AG04450 (cell line): ENCODE data around the gene NOTCH1. TPM values are rescaled to one million over a fixed set of nuclear protein-coding genes. Genes with fewer than 3 reads are reported as not detected.

ENCODE experiments used
- CTCF ChIA-PET: fragments of 300-600, 350-600 bp; formaldehyde crosslinking; extraction: SDS; loops from one replicate; lab custom pipeline; 2022; ENCODE audit warnings: antibody characterized with exemption, inconsistent platforms; lab: Charles Lee
- POLR2A ChIA-PET: fragments of 350-600 bp; formaldehyde crosslinking; extraction: SDS; loops from one replicate; lab custom pipeline; 2021; ENCODE audit warnings: antibody characterized with exemption, inconsistent platforms; lab: Yijun Ruan, JAX
- DNase-seq: peaks from one replicate; pipeline ENCODE4 v3.0.0-alpha.2; 2011; ENCODE audit warnings: low read depth, low spot score
- H3K27ac ChIP-seq: one replicate; pipeline ENCODE4 v1.5.1; 2012; ENCODE audit warnings: low read depth, low read length, control low read depth
- H3K27me3 ChIP-seq: one replicate; pipeline ENCODE4 v1.6.0; 2012; ENCODE audit warnings: low read length; ENCODE audit not compliant: control insufficient read depth, insufficient read depth
- H3K4me3 ChIP-seq: 2 replicates; pipeline ENCODE4 v1.5.1; 2011; ENCODE audit warnings: mild to moderate bottlenecking, low read depth, low read length, control low read depth
- H3K9me3 ChIP-seq: 2 replicates; pipeline ENCODE4 v1.5.1; 2012; ENCODE audit warnings: low read length; ENCODE audit not compliant: control insufficient read depth, insufficient read depth
- polyA plus RNA-seq: library from polyadenylated mRNA; depleted of rRNA; stranded (reverse); fragments of >200 nt; gene quantifications from 2 replicates; pipeline ENCODE4 v1.2.3, GENCODE V29; 2011
- TF ChIP-seq, protein P1 (sequence below): IDR thresholded peaks from 2 replicates; pipeline ENCODE4 v1.5.1; 2011; ENCODE audit warnings: low read depth, low read length, control low read depth, inconsistent platforms

Gene NOTCH1
- polyA plus RNA-seq, 1 experiment: 0.89 TPM

DNA sequence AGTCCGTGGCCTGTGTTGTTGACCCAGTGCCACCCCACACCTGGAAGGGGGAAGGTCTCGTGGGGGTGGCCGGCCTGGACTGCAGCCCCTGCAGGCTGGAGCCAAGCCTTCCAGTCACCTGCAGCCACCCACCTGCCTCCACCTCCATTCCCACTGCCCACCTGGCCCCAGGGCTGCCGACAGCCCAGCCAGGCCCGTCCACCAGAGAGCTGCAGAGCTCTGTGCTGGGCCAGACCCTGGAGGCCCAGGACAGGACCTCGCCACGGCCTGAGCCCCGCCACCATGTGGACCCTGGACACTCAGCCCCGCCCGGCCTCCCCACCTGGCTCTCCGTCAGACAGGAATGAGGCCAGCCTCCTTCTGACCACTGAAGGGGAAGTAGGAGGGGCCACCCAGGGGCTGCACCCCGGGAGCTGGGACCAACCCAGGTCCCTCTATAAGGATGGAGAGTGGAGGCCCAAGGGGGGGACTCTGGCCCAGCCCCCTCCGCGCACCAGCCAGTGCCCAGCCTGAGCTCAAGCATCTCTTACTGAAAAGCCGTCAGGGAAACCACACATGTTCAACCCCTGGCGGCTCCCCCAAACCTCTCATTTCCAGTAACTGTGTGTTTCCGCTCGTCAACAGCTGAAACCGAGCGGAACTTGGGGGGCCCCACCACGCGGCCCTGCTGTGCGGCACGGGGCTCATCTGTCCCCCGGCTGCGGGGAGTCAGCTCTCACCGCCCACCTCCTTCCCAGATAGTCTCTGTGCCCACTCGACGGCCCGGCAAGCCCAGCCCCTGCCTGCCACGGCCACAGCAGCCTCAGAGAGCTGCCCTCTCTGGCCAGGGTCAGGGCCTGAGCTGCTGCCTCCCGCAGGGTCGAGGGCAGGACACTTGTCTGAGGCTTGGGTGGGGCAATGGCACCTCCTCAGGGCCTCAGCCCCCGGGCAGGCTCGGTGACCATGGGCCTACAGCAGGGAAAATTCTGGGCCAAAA is 12.8 kb downstream of the NOTCH1 start:
- POLR2A ChIA-PET: no interaction called here
- TF ChIP-seq, protein P1, sequence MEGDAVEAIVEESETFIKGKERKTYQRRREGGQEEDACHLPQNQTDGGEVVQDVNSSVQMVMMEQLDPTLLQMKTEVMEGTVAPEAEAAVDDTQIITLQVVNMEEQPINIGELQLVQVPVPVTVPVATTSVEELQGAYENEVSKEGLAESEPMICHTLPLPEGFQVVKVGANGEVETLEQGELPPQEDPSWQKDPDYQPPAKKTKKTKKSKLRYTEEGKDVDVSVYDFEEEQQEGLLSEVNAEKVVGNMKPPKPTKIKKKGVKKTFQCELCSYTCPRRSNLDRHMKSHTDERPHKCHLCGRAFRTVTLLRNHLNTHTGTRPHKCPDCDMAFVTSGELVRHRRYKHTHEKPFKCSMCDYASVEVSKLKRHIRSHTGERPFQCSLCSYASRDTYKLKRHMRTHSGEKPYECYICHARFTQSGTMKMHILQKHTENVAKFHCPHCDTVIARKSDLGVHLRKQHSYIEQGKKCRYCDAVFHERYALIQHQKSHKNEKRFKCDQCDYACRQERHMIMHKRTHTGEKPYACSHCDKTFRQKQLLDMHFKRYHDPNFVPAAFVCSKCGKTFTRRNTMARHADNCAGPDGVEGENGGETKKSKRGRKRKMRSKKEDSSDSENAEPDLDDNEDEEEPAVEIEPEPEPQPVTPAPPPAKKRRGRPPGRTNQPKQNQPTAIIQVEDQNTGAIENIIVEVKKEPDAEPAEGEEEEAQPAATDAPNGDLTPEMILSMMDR: no peak

DNA sequence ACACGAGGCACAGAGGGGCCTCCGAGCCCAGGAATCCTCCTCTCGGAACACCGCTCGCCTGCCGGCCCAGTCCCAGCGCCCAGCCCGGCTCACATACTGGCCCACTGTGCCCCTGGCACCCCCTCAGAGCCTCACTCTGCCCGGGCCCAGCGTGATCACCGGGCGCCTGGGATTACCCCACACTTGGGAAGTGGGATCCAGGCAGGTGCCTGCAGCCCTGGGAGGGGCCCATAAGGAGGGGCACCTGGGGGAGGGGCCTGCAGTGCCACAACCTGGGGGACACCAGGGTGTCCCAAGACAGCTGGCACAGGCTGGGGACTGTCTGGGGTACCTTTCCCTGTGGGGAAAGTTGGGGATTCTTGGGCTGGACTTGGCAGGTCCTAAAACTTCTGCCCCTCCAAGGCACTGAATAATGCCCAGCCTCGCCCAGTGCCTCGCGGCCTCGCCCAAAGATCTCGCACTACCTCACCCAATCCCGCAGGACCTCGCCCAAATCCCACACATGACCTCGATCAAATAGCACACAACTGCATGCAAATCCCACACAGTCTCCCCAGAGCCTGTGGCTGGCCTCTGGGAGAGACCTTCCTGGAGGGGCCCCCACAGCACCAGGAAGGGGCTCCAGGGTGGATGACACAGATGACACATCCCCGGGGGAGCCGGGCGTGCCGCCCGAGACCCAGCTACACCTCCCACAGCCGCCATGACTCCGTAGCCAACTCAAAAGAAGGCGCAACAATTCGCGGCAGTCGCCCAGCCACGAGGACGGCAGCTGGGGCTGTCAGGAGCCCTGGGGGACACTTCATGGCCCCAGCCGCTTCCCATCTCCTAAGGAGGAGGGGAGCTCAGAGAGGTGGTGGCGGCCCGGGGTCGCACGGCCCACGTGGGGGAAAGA is 13.7 kb downstream of the NOTCH1 start:
- H3K4me3 ChIP-seq: no peak overlapping the region
- no peak overlapping the region for H3K27ac ChIP-seq
- ChIA-PET CTCF (no interaction called here), POLR2A (no interaction called here)
- no peaks in the 10 kb centered on the region; the same call in 1 of the 2 replicates for H3K9me3 ChIP-seq
- no peak for DNase-seq
- TF ChIP-seq, protein P1: no peak
- H3K27me3 ChIP-seq: no peaks in the 10 kb centered on the region

More for the DNA sequence above, 12.8 kb downstream of the NOTCH1 start:
- DNase-seq: no peak
- Histone ChIP-seq H3K27ac (no peak overlapping the region), H3K27me3 (no peaks in the 10 kb centered on the region), H3K9me3 (no peaks in the 10 kb centered on the region; the same call in 1 of the 2 replicates), H3K4me3 (no peak overlapping the region)
- CTCF ChIA-PET: no interaction called here

DNA sequence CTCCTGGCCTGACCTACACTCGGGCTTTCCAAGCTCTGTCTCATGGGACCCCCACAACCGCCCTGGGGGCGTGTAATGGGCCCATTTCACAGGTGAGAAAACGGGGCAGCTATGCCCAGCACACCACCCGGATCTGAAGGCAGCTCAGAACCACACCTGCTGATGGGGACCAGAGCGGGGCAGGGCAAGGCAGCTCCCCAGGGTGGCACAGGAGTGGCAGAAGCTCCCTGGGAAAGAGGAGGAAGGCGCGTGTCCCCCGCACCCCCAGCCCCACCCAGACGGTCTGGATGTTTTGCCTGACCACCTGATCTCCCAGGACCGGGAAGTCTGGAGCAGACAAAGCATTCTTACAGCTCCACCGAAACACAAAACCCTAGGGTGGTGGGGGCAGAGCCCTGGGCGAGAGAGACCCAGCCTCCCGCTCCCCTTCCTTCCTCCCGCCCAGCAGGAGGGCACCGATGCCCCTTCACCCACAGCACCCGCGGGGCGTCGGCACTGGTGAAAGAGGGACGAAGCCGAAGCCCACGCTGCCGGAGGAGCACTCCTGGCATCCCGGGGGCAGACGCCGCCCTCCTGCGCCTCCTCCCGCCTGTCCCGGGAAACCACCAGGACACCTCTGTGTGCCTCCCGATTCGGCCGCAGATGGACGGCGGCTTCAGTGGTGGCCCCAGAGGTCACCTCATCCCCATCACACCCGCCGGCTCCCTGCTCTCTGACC is 14.5 kb downstream of the NOTCH1 start:
- ChIA-PET POLR2A (interaction anchor here (0.5 kb wide), 1 partner anchor 120 kb away, joined by 11 read pairs; no protein-coding TSS in a partner anchor), CTCF (interaction anchor here (1.1 kb wide), 1 partner anchor 43 kb away, joined by 3 read pairs; no protein-coding TSS in a partner anchor)
- Histone ChIP-seq H3K27ac (no peak overlapping the region), H3K9me3 (no peaks in the 10 kb centered on the region; the same call in 1 of the 2 replicates), H3K27me3 (no peaks in the 10 kb centered on the region), H3K4me3 (no peak overlapping the region)
- DNase-seq: no peak
- TF ChIP-seq, protein P1: no peak

DNA sequence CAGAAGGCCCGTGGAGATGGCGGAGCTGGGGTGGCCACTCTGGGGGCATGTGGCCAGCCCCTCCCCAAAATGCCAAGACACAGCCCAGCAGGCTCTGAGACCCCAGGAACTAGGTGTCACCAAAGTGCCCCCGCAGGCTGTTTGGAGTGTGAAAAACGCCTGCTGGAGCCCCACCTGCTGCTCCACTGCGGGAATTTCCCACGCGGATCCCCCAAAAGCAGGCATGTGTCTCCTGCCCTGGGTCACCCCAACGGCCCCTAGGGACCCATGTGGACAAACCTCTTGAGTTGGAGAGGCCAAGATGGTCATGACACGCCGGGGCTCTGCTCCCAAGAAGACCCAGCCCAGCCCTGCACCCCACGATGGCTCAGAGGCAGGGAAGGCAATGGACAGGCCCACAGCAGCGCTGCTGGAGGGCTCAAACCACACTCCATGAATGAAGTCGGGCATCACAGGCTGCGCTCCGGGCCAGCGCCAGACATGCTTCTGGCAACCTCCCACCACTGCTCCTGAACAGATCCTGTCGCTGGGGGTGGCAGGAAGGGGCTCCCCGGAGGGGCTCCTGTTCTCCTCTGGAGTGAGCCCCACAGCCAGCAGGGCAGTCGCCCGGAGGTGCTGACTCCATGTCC is 15.3 kb downstream of the NOTCH1 start:
- Histone ChIP-seq H3K9me3 (no peaks in the 10 kb centered on the region; the same call in 1 of the 2 replicates), H3K27ac (no peak overlapping the region), H3K4me3 (no peak overlapping the region), H3K27me3 (no peaks in the 10 kb centered on the region)
- POLR2A ChIA-PET: interaction anchor here (0.5 kb wide), 1 partner anchor 121 kb away, joined by 11 read pairs; no protein-coding TSS in a partner anchor
- DNase-seq: no peak
- TF ChIP-seq, protein P1: no peak
- CTCF ChIA-PET: interaction anchor here (1.1 kb wide), 1 partner anchor 42 kb away, joined by 3 read pairs; no protein-coding TSS in a partner anchor
